ENCODE measurements around the gene GIT1. TPM values are rescaled to one million over a fixed set of nuclear protein-coding genes. Genes with fewer than 3 reads are reported as not detected.

Gene GIT1
- total RNA-seq, 4 donors from 2014 or later: 39.2 to 71.8 (median 41.3) TPM

- H3K4me1 ChIP-seq: no peaks in the 10 kb centered on the region
- DNase-seq: no peak
- TF ChIP-seq POLR2A (IDR thresholded peaks at IDR 0.05) (no peak), POLR2AphosphoS5 (IDR thresholded peaks at IDR 0.05) (no peak), CTCF (IDR thresholded peaks at IDR 0.05) (no peak), EP300 (IDR thresholded peaks at IDR 0.05; ENCODE audit: low read depth) (no peak)
- in situ Hi-C loops (cut with MboI; ENCODE audit: low pct_ligation_motif_present in 1 of 4, low pct_unique_long_range_greater_than_20kb in 1 of 4, low sequenced_read_pairs in 3 of 4) (loop anchor here in 1 of 4 donors (25.0 kb wide), 1 partner anchor 164 kb away; no protein-coding TSS in a partner anchor), intact Hi-C loops (cut with DNase I; ENCODE audit: low total_unique reads) (no loop called here)
- WGBS, 2 donors (ENCODE audit: low coverage in 1 of 2): 89 to 92% methylated on average over 2 to 3 of the region's 3 CpGs
- no peaks in the 10 kb centered on the region for H3K9me3 ChIP-seq
- no peak overlapping the region for H3K4me3 ChIP-seq
- no peaks in the 10 kb centered on the region for H3K27me3 ChIP-seq
- H3K36me3 ChIP-seq: peaks cover 0 to 50% (median 14%) of the 10 kb centered on the region in 4 donors
- H3K27ac ChIP-seq: no peak overlapping the region
These were observed 63.1 kb downstream of the GIT1 start for GRCh38 chr17:29526322-29526721.

- TF ChIP-seq POLR2A (IDR thresholded peaks at IDR 0.05) (no peak), EP300 (IDR thresholded peaks at IDR 0.05; ENCODE audit: low read depth) (no peak), POLR2AphosphoS5 (IDR thresholded peaks at IDR 0.05) (no peak), CTCF (IDR thresholded peaks at IDR 0.05) (no peak)
- DNase-seq: no peak
- Histone ChIP-seq H3K4me1 (no peaks in the 10 kb centered on the region), H3K27me3 (no peaks in the 10 kb centered on the region), H3K27ac (no peak overlapping the region), H3K4me3 (no peak overlapping the region), H3K36me3 (peaks cover 0 to 49% (median 14%) of the 10 kb centered on the region in 4 donors), H3K9me3 (no peaks in the 10 kb centered on the region)
- intact Hi-C loops (cut with DNase I; ENCODE audit: low total_unique reads): no loop called here
- in situ Hi-C loops (cut with MboI; ENCODE audit: low pct_ligation_motif_present in 1 of 4, low pct_unique_long_range_greater_than_20kb in 1 of 4, low sequenced_read_pairs in 3 of 4): loop anchor here in 1 of 4 donors (25.0 kb wide), 1 partner anchor 162 kb away; no protein-coding TSS in a partner anchor
- 94 to 96% methylated on average over 3 of the region's 3 CpGs for WGBS, 2 donors (ENCODE audit: low coverage in 1 of 2)
These were observed 64.8 kb downstream of the GIT1 start for GRCh38 chr17:29524692-29525091.

Other genes with a start within 250 kb of the GIT1 start
- 10 to 100 TPM; 27.5 to 92.4 (median 43.6) TPM for gene TAOK1, start 199.3 kb downstream of the GIT1 start, total RNA-seq
- 10 to 100 TPM; 18.7 to 38.0 (median 24.6) TPM for gene ABHD15, start 22.6 kb downstream of the GIT1 start, total RNA-seq
- 100 to 1,000 TPM in 1 of 4 donors, 10 to 100 TPM in 3; 47.8 to 144 (median 87.7) TPM for gene TP53I13, start 20.9 kb downstream of the GIT1 start, total RNA-seq
- 1 to 10 TPM; 2.9 to 8.6 (median 5.6) TPM for gene ANKRD13B, start 3.5 kb upstream of the GIT1 start, total RNA-seq
- gene CORO6, start 33.3 kb upstream of the GIT1 start, total RNA-seq: 10 to 100 TPM; 12.2 to 37.4 (median 13.9) TPM

Data from transverse colon (tissue), 4 donors.